HG03565 (cell line): Measurements from ENCODE around the gene RASL10B.
"Not testable (repeated sequence)": the region's sequence is repeated elsewhere in the genome, so short reads cannot be mapped to it uniquely, and the experiment has no call there.

Experiments
- ATAC-seq: cut with Tn5 transposase; IDR thresholded peaks from one replicate; pipeline ENCODE4 v1.9.1; 2021; ENCODE audit warnings: mild to moderate bottlenecking, moderate library complexity; ENCODE audit not compliant: unreplicated experiment

Gene RASL10B

GRCh38 chr17:35740997-35741931 lies 9.8 kb downstream of the RASL10B start:
- no peak for ATAC-seq

GRCh38 chr17:35742496-35742895 lies 11.1 kb downstream of the RASL10B start:
- no peak for ATAC-seq

- no peak for ATAC-seq
These were observed 11.5 kb downstream of the RASL10B start for GRCh38 chr17:35742896-35743477.

GRCh38 chr17:35743626-35744328 lies 12.3 kb downstream of the RASL10B start:
- ATAC-seq, result no peak

GRCh38 chr17:35744830-35745229 lies 13.4 kb downstream of the RASL10B start:
- no peak for ATAC-seq

- ATAC-seq, result no peak
These were observed 13.8 kb downstream of the RASL10B start for GRCh38 chr17:35745246-35745645.

- no peak for ATAC-seq
These were observed 14.4 kb downstream of the RASL10B start for GRCh38 chr17:35745749-35746320.

- ATAC-seq, result no peak
These were observed 16.1 kb downstream of the RASL10B start for GRCh38 chr17:35747540-35748017.

GRCh38 chr17:35748341-35748841 lies 17.0 kb downstream of the RASL10B start:
- no peak for ATAC-seq

- no peak for ATAC-seq
These were observed 17.5 kb downstream of the RASL10B start for GRCh38 chr17:35748979-35749378.

- no peak for ATAC-seq
These were observed 18.3 kb downstream of the RASL10B start for GRCh38 chr17:35749560-35750412.

GRCh38 chr17:35750526-35751395 lies 19.3 kb downstream of the RASL10B start:
- no peak for ATAC-seq

GRCh38 chr17:35751541-35751940 lies 20.1 kb downstream of the RASL10B start:
- not testable (repeated sequence) for ATAC-seq

- no peak for ATAC-seq
These were observed 21.0 kb downstream of the RASL10B start for GRCh38 chr17:35752471-35752870.

- no peak for ATAC-seq
These were observed 21.7 kb downstream of the RASL10B start, which contains the start of gene GAS2L2 for GRCh38 chr17:35752945-35753764. TSS of gene GAS2L2 (minus strand) at chr17:35753239. CDS start at chr17:35752850, 389 bp downstream.

- no peak for ATAC-seq
These were observed 25.8 kb downstream of the RASL10B start for GRCh38 chr17:35757243-35757642.

GRCh38 chr17:35760587-35760986 lies 29.1 kb downstream of the RASL10B start, which contains the start of gene C17orf50:
TSS of gene C17orf50 (plus strand) at chr17:35760887. CDS start at chr17:35760942, 55 bp downstream.
- ATAC-seq, result no peak

- ATAC-seq, result no peak
These were observed 30.2 kb downstream of the RASL10B start for GRCh38 chr17:35761601-35762000.
